Body of pancreas (tissue), 4 donors: Measurements from ENCODE around the gene ZPLD1.

ENCODE experiments used
- POLR2A ChIP-seq, 3 donors: fragments of 450-650 bp; IDR thresholded peaks; one replicate each; pipeline ENCODE4 v1.6.1; 2016; ENCODE audit warnings: antibody characterized with exemption in 3 of 3, mild to moderate bottlenecking in 2 of 3
- TF ChIP-seq, protein P1 (sequence below), 7 experiments: fragments of 450-650 bp in 4 of 7; fragments of 200-600 bp in 3 of 7; sonication (generic) in 3 of 7; IDR thresholded peaks; one replicate each; pipeline ENCODE4 v1.5.1; 2016 to 2019; ENCODE audit warnings: antibody characterized with exemption in 7 of 7

DNA sequence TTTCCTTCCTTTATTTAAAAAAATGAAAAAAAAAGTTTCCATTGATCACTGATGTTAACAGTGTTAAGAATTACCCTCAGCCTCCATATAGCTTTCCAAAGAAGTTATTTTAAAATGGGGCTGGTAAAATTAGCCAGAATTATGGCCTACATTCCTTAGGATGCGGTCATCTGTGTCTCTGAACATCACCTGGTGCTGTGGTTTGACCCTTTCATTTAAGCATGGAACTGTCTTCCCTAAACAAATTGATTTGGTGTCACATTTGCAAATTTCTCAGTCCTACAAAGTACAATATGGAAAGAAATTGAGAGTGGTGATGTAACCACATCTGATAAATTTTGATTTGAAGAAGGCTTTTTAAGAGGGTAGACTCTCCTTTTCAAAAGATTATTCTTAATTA is 40.3 kb upstream of the ZPLD1 start:
- TF ChIP-seq, protein P1, sequence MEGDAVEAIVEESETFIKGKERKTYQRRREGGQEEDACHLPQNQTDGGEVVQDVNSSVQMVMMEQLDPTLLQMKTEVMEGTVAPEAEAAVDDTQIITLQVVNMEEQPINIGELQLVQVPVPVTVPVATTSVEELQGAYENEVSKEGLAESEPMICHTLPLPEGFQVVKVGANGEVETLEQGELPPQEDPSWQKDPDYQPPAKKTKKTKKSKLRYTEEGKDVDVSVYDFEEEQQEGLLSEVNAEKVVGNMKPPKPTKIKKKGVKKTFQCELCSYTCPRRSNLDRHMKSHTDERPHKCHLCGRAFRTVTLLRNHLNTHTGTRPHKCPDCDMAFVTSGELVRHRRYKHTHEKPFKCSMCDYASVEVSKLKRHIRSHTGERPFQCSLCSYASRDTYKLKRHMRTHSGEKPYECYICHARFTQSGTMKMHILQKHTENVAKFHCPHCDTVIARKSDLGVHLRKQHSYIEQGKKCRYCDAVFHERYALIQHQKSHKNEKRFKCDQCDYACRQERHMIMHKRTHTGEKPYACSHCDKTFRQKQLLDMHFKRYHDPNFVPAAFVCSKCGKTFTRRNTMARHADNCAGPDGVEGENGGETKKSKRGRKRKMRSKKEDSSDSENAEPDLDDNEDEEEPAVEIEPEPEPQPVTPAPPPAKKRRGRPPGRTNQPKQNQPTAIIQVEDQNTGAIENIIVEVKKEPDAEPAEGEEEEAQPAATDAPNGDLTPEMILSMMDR (IDR thresholded peaks at IDR 0.05), result no peak
- TF ChIP-seq POLR2A (IDR thresholded peaks at IDR 0.05), result no peak
